ENCODE results near the gene KIAA0930. TPM values are rescaled to one million over a fixed set of nuclear protein-coding genes. Genes with fewer than 3 reads are reported as not detected.

Gene KIAA0930
- total and polyA plus RNA-seq, 2 experiments from 2014 or later: 15.0 to 78.6 TPM

DNA sequence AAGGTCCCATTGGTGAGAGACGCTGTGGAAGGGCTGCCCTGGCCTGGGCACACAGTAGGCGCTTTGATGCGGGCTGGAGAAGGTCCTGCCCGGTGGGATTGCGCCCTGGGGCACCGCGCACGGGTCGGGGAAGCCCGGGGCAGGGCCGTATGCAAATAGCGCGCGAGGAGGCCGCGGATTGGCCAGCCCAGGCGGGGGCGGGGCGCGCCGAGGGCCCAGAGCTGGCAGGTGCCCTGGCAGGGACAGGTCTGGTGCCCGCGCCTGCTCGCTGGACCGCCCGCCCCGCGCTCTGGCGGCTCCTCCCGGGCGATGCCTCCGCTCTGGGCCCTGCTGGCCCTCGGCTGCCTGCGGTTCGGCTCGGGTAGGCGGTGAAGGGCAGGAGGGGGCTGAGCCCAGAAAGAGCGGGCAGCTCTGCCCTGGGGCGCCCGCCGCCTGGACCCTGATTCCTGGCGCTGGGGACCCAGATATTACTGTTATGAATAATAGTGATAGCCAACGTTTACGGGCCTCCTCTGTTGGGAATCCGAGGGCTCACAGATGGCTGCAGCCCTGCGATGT lies 44.1 kb upstream of the KIAA0930 start, which contains the start of gene UPK3A (continued):
- TF ChIP-seq, protein P1, sequence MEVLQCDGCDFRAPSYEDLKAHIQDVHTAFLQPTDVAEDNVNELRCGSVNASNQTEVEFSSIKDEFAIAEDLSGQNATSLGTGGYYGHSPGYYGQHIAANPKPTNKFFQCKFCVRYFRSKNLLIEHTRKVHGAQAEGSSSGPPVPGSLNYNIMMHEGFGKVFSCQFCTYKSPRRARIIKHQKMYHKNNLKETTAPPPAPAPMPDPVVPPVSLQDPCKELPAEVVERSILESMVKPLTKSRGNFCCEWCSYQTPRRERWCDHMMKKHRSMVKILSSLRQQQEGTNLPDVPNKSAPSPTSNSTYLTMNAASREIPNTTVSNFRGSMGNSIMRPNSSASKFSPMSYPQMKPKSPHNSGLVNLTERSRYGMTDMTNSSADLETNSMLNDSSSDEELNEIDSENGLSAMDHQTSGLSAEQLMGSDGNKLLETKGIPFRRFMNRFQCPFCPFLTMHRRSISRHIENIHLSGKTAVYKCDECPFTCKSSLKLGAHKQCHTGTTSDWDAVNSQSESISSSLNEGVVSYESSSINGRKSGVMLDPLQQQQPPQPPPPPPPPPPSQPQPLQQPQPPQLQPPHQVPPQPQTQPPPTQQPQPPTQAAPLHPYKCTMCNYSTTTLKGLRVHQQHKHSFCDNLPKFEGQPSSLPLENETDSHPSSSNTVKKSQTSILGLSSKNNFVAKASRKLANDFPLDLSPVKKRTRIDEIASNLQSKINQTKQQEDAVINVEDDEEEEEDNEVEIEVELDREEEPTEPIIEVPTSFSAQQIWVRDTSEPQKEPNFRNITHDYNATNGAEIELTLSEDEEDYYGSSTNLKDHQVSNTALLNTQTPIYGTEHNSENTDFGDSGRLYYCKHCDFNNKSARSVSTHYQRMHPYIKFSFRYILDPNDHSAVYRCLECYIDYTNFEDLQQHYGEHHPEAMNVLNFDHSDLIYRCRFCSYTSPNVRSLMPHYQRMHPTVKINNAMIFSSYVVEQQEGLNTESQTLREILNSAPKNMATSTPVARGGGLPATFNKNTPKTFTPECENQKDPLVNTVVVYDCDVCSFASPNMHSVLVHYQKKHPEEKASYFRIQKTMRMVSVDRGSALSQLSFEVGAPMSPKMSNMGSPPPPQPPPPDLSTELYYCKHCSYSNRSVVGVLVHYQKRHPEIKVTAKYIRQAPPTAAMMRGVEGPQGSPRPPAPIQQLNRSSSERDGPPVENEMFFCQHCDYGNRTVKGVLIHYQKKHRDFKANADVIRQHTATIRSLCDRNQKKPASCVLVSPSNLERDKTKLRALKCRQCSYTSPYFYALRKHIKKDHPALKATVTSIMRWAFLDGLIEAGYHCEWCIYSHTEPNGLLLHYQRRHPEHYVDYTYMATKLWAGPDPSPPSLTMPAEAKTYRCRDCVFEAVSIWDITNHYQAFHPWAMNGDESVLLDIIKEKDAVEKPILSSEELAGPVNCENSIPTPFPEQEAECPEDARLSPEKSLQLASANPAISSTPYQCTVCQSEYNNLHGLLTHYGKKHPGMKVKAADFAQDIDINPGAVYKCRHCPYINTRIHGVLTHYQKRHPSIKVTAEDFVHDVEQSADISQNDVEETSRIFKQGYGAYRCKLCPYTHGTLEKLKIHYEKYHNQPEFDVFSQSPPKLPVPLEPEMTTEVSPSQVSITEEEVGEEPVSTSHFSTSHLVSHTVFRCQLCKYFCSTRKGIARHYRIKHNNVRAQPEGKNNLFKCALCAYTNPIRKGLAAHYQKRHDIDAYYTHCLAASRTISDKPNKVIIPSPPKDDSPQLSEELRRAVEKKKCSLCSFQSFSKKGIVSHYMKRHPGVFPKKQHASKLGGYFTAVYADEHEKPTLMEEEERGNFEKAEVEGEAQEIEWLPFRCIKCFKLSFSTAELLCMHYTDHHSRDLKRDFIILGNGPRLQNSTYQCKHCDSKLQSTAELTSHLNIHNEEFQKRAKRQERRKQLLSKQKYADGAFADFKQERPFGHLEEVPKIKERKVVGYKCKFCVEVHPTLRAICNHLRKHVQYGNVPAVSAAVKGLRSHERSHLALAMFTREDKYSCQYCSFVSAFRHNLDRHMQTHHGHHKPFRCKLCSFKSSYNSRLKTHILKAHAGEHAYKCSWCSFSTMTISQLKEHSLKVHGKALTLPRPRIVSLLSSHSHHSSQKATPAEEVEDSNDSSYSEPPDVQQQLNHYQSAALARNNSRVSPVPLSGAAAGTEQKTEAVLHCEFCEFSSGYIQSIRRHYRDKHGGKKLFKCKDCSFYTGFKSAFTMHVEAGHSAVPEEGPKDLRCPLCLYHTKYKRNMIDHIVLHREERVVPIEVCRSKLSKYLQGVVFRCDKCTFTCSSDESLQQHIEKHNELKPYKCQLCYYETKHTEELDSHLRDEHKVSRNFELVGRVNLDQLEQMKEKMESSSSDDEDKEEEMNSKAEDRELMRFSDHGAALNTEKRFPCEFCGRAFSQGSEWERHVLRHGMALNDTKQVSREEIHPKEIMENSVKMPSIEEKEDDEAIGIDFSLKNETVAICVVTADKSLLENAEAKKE (CRISPR knock-in tag; IDR thresholded peaks at IDR 0.05): no peak
- TF ChIP-seq, protein P2, sequence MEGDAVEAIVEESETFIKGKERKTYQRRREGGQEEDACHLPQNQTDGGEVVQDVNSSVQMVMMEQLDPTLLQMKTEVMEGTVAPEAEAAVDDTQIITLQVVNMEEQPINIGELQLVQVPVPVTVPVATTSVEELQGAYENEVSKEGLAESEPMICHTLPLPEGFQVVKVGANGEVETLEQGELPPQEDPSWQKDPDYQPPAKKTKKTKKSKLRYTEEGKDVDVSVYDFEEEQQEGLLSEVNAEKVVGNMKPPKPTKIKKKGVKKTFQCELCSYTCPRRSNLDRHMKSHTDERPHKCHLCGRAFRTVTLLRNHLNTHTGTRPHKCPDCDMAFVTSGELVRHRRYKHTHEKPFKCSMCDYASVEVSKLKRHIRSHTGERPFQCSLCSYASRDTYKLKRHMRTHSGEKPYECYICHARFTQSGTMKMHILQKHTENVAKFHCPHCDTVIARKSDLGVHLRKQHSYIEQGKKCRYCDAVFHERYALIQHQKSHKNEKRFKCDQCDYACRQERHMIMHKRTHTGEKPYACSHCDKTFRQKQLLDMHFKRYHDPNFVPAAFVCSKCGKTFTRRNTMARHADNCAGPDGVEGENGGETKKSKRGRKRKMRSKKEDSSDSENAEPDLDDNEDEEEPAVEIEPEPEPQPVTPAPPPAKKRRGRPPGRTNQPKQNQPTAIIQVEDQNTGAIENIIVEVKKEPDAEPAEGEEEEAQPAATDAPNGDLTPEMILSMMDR (conservative IDR thresholded peaks at IDR 0.05; ENCODE audit: low read depth in 2 of 2): no peak
- TF ChIP-seq, protein P3, sequence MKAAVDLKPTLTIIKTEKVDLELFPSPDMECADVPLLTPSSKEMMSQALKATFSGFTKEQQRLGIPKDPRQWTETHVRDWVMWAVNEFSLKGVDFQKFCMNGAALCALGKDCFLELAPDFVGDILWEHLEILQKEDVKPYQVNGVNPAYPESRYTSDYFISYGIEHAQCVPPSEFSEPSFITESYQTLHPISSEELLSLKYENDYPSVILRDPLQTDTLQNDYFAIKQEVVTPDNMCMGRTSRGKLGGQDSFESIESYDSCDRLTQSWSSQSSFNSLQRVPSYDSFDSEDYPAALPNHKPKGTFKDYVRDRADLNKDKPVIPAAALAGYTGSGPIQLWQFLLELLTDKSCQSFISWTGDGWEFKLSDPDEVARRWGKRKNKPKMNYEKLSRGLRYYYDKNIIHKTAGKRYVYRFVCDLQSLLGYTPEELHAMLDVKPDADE (IDR thresholded peaks at IDR 0.05): no peak

DNA sequence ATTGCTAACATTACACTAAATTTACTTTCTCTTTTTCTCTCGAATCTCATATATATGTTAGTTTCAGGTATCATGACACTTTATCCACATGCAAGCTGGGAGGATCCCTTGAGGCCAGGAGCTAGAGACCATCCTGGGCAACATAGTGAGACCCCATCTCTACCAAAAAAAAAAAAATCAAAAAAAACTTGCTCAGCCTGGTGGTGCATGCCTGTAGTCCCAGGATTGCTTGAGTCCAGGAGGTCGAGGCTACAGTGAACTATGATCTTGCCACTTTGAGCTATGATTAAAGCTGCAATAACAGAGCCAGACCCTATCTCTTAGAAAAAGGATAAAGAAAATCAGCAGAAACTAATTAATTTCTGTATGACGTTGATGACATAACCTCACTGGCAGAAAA lies 40.3 kb upstream of the KIAA0930 start:
- H2AFZ ChIP-seq: no peak overlapping the region
- Mint-ChIP-seq H3K4me1 (peaks cover 5% of the 10 kb centered on the region), H3K27me3 (ENCODE audit: insufficient read depth, low read depth, poor library complexity) (peaks cover 23% of the 10 kb centered on the region), H3K27ac (no peak overlapping the region), H3K4me3 (no peak overlapping the region), H3K36me3 (ENCODE audit: low read depth) (no peaks in the 10 kb centered on the region), H3K9me3 (no peaks in the 10 kb centered on the region)
- H3K4me1 ChIP-seq (ENCODE audit: insufficient read depth): no peaks in the 10 kb centered on the region
- no peak for DNase-seq (ENCODE audit: low spot score)
- H3K36me3 ChIP-seq (ENCODE audit: insufficient read depth): no peaks in the 10 kb centered on the region
- no peak overlapping the region for H3K4me2 ChIP-seq
- H3K79me2 ChIP-seq (replicated peaks; ENCODE audit: insufficient read depth): no peaks in the 10 kb centered on the region
- H3K27ac ChIP-seq (ENCODE audit: low read depth): no peak overlapping the region
- no peaks in the 10 kb centered on the region for H3K9me2 ChIP-seq (ENCODE audit: insufficient read depth)
- H3K27me3 ChIP-seq (ENCODE audit: insufficient read depth): peaks cover 11% of the 10 kb centered on the region
- no peak overlapping the region for H3K4me3 ChIP-seq
- no peaks in the 10 kb centered on the region for H3F3A ChIP-seq (replicated peaks; ENCODE audit: low read depth)
- no peak for ATAC-seq
- no peaks in the 10 kb centered on the region for H4K20me1 ChIP-seq (replicated peaks; ENCODE audit: insufficient read depth)
- TF ChIP-seq STAT1 (IDR thresholded peaks at IDR 0.05; ENCODE audit: unreplicated experiment): no peak
- TF ChIP-seq JUNB (IDR thresholded peaks at IDR 0.05; ENCODE audit: unreplicated experiment): no peak
- TF ChIP-seq, protein P4, sequence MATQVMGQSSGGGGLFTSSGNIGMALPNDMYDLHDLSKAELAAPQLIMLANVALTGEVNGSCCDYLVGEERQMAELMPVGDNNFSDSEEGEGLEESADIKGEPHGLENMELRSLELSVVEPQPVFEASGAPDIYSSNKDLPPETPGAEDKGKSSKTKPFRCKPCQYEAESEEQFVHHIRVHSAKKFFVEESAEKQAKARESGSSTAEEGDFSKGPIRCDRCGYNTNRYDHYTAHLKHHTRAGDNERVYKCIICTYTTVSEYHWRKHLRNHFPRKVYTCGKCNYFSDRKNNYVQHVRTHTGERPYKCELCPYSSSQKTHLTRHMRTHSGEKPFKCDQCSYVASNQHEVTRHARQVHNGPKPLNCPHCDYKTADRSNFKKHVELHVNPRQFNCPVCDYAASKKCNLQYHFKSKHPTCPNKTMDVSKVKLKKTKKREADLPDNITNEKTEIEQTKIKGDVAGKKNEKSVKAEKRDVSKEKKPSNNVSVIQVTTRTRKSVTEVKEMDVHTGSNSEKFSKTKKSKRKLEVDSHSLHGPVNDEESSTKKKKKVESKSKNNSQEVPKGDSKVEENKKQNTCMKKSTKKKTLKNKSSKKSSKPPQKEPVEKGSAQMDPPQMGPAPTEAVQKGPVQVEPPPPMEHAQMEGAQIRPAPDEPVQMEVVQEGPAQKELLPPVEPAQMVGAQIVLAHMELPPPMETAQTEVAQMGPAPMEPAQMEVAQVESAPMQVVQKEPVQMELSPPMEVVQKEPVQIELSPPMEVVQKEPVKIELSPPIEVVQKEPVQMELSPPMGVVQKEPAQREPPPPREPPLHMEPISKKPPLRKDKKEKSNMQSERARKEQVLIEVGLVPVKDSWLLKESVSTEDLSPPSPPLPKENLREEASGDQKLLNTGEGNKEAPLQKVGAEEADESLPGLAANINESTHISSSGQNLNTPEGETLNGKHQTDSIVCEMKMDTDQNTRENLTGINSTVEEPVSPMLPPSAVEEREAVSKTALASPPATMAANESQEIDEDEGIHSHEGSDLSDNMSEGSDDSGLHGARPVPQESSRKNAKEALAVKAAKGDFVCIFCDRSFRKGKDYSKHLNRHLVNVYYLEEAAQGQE (IDR thresholded peaks at IDR 0.05; ENCODE audit: unreplicated experiment): no peak
- TF ChIP-seq, protein P3 (IDR thresholded peaks at IDR 0.05): no peak
- no peak for TF ChIP-seq POLR2AphosphoS5 (IDR thresholded peaks at IDR 0.05; ENCODE audit: low read depth)
- no peak for TF ChIP-seq NANOG (IDR thresholded peaks at IDR 0.05; ENCODE audit: borderline replicate concordance)
- TF ChIP-seq ZNF331 (CRISPR knock-in tag; IDR thresholded peaks at IDR 0.05; ENCODE audit: low read depth): no peak

Data from GM23338 (cell line).